ENCODE measurements around the gene SLC66A2.

SLC66A2 gene

DNA sequence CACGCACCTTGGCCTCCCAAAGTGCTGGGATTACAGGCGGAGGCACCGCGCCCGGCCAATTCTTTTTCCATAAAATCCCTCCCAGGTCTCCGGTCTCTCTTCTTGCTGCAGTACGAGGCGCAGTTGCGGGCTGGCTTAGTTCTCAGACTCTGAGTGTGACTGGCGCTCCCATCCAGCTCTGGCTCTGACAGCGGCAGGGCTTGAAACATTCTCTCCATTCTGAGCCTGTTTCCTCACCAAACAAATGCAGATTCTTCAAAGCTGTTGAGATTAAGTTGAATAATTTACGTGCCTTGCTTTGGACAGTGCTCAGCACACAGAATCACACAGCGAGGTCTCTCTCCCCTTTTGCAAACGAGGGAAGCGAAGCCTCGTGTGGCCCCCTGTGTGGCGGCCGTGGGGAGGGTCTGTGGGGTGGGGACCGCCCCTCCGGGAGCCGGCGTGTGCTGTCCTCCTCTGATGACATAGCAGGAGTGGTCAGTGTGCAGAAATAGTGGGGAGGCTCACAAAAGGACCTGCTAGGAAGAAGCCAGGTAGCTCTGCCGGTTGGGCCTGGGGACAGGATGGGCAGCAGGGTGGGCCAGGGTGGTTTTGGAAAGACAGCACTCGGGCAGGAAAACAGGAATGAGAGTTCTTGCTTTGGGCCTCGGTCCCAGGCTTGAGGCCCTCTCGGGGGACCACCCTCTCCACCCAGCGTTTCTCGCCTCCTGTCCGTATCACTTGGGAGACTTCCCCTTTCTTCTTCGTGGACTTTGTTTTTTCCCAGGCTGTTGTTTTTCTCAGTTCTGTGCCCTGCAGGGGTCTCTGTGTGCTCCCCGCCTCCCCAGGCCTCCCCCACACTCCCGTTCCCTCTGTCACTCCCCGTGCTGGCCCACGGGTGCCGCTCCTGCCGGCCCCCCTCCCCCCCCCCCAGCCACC is 78.7 kb downstream of the SLC66A2 start:
- no peaks in the 10 kb centered on the region for H3K79me2 ChIP-seq (ENCODE audit: insufficient read depth, low read length)
- H3K9me3 ChIP-seq (ENCODE audit: insufficient read depth, low read depth, low read length): peaks cover 28% of the 10 kb centered on the region; the same call in 1 of the 2 replicates
- H3K4me3 ChIP-seq (ENCODE audit: low read length, poor library complexity, severe bottlenecking): no peak overlapping the region
- no peaks in the 10 kb centered on the region for H3F3A ChIP-seq (ENCODE audit: low read depth)
- H3K27me3 ChIP-seq (ENCODE audit: insufficient read depth, low read length, poor library complexity, severe bottlenecking): no peaks in the 10 kb centered on the region
- no peaks in the 10 kb centered on the region for H3K4me1 ChIP-seq (ENCODE audit: insufficient read depth, low read length, poor library complexity, severe bottlenecking)
- TF ChIP-seq, protein P1, sequence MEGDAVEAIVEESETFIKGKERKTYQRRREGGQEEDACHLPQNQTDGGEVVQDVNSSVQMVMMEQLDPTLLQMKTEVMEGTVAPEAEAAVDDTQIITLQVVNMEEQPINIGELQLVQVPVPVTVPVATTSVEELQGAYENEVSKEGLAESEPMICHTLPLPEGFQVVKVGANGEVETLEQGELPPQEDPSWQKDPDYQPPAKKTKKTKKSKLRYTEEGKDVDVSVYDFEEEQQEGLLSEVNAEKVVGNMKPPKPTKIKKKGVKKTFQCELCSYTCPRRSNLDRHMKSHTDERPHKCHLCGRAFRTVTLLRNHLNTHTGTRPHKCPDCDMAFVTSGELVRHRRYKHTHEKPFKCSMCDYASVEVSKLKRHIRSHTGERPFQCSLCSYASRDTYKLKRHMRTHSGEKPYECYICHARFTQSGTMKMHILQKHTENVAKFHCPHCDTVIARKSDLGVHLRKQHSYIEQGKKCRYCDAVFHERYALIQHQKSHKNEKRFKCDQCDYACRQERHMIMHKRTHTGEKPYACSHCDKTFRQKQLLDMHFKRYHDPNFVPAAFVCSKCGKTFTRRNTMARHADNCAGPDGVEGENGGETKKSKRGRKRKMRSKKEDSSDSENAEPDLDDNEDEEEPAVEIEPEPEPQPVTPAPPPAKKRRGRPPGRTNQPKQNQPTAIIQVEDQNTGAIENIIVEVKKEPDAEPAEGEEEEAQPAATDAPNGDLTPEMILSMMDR (conservative IDR thresholded peaks at IDR 0.05; ENCODE audit: low read length): no peak
- no peak for TF ChIP-seq EZH2phosphoT487 (IDR thresholded peaks at IDR 0.05; ENCODE audit: borderline replicate concordance)
- no peaks in the 10 kb centered on the region for H3K36me3 ChIP-seq (ENCODE audit: insufficient read depth, low read length)
- no peak overlapping the region for H3K4me2 ChIP-seq (ENCODE audit: low read depth, low read length, poor library complexity, severe bottlenecking)
- no peak overlapping the region for H2AFZ ChIP-seq (ENCODE audit: low read length)
- no peaks in the 10 kb centered on the region for H3K9me2 ChIP-seq (replicated peaks; ENCODE audit: low read depth, low read length)
- H3K9ac ChIP-seq (ENCODE audit: low read depth, low read length, poor library complexity, severe bottlenecking): no peak overlapping the region
- H4K20me1 ChIP-seq (ENCODE audit: insufficient read depth, low read length, poor library complexity, severe bottlenecking): no peaks in the 10 kb centered on the region

DNA sequence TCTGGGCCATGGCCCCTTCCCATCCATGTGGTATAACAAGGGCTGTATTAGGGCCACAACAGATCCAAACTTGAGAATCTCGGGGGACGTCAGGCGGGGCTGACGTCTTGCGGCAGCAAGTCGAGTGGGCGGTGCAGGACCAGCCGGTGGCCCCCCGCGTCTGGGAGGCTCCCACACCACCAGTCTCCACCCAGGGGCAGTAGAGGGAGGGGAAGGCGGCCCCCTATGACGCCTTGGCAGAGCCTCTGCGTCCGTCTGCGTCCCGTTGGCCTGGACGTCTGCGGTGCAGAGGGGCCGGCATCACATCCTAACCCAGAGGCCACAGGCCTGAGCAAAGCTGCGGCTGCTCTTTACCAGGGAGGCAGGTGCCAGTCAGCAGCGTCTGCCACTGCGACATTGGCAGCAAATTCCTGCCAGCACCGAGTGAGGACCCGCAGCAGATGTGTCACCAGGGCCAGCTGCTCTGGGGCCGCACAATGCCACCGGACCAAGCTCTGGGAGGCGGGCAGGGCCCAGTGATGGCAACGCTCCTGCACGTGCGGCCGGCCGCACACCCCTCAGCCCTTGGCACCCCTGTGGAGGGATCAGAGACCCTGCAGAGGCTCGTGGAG is 79.9 kb downstream of the SLC66A2 start:
- Histone ChIP-seq H3K27me3 (ENCODE audit: insufficient read depth, low read length, poor library complexity, severe bottlenecking) (no peaks in the 10 kb centered on the region), H2AFZ (ENCODE audit: low read length) (no peak overlapping the region), H4K20me1 (ENCODE audit: insufficient read depth, low read length, poor library complexity, severe bottlenecking) (no peaks in the 10 kb centered on the region), H3F3A (ENCODE audit: low read depth) (no peaks in the 10 kb centered on the region), H3K79me2 (ENCODE audit: insufficient read depth, low read length) (no peaks in the 10 kb centered on the region), H3K9me3 (ENCODE audit: insufficient read depth, low read depth, low read length) (peaks cover 28% of the 10 kb centered on the region; the same call in 1 of the 2 replicates), H3K4me3 (ENCODE audit: low read length, poor library complexity, severe bottlenecking) (no peak overlapping the region), H3K9me2 (replicated peaks; ENCODE audit: low read depth, low read length) (no peaks in the 10 kb centered on the region), H3K9ac (ENCODE audit: low read depth, low read length, poor library complexity, severe bottlenecking) (no peak overlapping the region), H3K4me2 (ENCODE audit: low read depth, low read length, poor library complexity, severe bottlenecking) (no peak overlapping the region), H3K36me3 (ENCODE audit: insufficient read depth, low read length) (no peaks in the 10 kb centered on the region), H3K4me1 (ENCODE audit: insufficient read depth, low read length, poor library complexity, severe bottlenecking) (no peaks in the 10 kb centered on the region)
- TF ChIP-seq EZH2phosphoT487 (IDR thresholded peaks at IDR 0.05; ENCODE audit: borderline replicate concordance): no peak
- TF ChIP-seq, protein P1 (conservative IDR thresholded peaks at IDR 0.05; ENCODE audit: low read length): no peak

GRCh38 chr18:79871026-79871390 is 80.4 kb downstream of the SLC66A2 start:
- Histone ChIP-seq H3F3A (ENCODE audit: low read depth) (no peaks in the 10 kb centered on the region), H3K9me2 (replicated peaks; ENCODE audit: low read depth, low read length) (no peaks in the 10 kb centered on the region), H3K4me1 (ENCODE audit: insufficient read depth, low read length, poor library complexity, severe bottlenecking) (no peaks in the 10 kb centered on the region), H3K9ac (ENCODE audit: low read depth, low read length, poor library complexity, severe bottlenecking) (no peak overlapping the region), H3K36me3 (ENCODE audit: insufficient read depth, low read length) (no peaks in the 10 kb centered on the region), H3K4me3 (ENCODE audit: low read length, poor library complexity, severe bottlenecking) (no peak overlapping the region), H4K20me1 (ENCODE audit: insufficient read depth, low read length, poor library complexity, severe bottlenecking) (no peaks in the 10 kb centered on the region), H3K4me2 (ENCODE audit: low read depth, low read length, poor library complexity, severe bottlenecking) (no peak overlapping the region), H3K9me3 (ENCODE audit: insufficient read depth, low read depth, low read length) (peaks cover 28% of the 10 kb centered on the region; the same call in 1 of the 2 replicates), H3K79me2 (ENCODE audit: insufficient read depth, low read length) (no peaks in the 10 kb centered on the region), H2AFZ (ENCODE audit: low read length) (no peak overlapping the region), H3K27me3 (ENCODE audit: insufficient read depth, low read length, poor library complexity, severe bottlenecking) (no peaks in the 10 kb centered on the region)
- TF ChIP-seq, protein P1 (conservative IDR thresholded peaks at IDR 0.05; ENCODE audit: low read length): no peak
- TF ChIP-seq EZH2phosphoT487 (IDR thresholded peaks at IDR 0.05; ENCODE audit: borderline replicate concordance): no peak
